Measurements from ENCODE around the gene TRABD2B.
A peak's percentile ranks its signal among the peaks of the same experiment; 100 is the strongest.

The TRABD2B gene

DNA sequence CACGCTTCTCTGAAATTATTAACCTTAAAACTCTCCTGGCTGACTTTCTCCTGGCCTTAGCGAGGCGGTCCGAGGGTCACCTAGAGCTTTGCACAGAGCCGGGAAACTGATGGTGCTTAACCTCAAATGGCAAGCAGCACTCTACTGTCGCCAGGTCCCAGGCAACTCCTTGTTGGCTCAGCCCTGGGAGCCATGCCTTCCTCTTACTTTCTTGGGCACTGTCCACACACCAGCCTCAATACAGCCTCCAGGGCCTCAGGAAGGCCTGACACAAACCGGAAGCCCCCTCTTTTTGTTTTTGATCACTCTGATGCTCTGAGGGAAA lies 3.8 kb downstream of the TRABD2B start:
- no peak for DNase-seq (ENCODE audit: low read depth, low spot score)

DNA sequence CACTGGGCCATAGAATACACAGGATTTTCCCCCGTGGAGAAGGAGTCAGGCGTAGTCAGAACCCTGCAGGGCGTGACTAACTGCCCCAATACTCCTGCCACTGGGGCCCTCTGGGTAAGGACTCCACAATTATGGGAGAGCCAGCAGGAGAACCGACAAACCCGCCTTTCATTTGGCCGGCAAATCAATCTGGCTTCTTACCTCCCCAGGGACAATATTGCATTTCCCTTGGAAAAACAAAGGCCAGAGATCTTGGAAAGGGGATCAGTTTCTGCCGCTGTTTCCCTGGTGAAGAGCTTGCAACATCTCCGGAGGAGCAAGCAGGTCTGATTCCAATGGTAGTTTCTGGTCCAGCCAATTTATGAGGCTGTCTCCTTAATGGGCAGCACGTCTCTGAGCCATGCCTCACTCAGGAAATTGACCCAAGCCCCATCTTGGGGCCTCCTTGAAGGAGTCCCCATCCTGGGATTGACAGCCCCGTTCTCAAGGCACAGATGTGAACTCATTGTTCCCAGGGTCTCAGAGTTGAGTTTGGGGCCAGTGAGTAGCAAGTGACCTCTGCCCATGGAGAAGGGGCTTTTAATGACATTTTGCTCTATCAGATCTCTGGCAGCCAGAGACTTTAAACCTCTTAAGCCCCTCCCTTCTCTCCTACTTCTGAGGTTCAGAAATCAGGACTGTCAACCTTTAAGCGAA lies 4.3 kb downstream of the TRABD2B start:
- no peak for DNase-seq (ENCODE audit: low read depth, low spot score)

DNA sequence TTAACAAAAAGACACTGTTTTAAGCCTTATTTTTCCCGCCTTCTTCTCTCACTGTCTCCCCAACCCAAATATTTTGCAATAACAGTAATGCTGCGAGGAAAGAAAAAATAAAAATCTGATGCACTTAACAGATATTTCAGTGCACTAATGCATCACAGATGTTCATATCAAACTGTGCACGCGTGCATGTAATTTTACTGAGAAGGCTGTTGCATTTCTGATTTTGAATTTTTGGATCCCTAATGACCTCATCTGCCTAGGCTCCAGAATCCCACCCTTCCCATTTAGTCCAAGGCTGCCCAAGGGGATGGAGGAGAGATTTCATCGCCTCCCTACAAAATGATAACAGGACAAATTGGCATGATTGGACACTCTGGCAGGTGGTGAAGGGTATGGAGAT lies 5.5 kb downstream of the TRABD2B start:
- DNase-seq (ENCODE audit: low read depth, low spot score) = no peak

DNA sequence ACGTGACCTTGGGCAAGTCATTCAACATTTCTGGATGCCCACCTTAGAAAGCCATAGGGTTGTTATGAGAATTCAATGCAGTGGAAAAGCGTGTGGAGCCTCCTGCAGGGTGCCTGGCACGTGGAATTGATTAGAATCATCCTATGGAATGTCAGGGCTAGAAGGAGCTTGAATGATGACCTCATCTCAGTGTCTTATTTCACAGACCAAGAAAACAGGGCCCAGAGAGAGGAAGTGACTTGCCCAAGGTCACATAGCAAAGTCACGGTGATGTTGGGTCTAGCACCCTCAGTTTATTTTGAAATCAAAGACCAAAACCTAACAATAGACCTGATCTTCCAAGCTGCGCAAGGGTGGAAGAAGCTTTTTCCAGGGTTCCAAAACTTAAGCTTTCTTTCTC lies 6.0 kb downstream of the TRABD2B start:
- no peak for DNase-seq (ENCODE audit: low read depth, low spot score)

DNA sequence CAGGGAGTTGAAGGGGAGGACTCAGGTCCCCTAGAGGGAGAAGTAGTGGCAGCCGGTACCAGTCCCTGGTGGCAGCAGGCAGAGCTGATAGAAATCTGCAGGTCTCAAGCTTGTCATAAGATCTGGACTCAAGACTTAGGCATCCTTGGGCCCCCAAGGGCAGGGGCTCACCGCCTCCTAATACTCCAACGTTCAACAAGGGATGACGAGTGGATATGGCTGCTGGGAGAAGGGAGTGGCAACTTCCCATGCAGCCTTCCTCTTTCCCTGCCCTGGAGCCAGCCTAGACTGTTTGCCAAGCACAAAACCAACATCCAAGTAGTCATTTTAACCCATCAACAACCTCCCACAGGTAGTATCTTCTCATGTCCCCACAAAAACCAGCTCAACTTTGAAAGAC lies 6.9 kb downstream of the TRABD2B start:
- DNase-seq (ENCODE audit: low read depth, low spot score) = no peak

DNA sequence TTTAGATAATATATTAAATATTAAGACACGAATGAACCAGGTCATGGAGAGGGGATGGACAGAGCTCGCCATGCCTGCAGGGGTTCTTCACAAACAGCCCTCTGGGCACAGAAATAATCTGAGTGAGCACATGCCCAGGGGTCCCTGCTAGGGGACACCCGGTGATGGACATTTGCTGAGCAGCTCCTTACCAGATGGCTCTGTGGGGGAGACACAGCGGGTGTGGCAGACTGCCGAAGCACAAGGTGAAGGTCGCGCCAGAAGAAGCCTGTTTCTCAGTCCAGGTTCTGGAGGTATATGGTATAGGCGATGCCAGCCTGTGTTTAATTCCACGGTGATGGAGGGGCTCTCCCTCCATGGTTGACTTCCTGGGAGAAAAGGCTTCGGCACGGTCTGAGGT lies 9.6 kb downstream of the TRABD2B start:
- no peak for DNase-seq (ENCODE audit: low read depth, low spot score)

DNA sequence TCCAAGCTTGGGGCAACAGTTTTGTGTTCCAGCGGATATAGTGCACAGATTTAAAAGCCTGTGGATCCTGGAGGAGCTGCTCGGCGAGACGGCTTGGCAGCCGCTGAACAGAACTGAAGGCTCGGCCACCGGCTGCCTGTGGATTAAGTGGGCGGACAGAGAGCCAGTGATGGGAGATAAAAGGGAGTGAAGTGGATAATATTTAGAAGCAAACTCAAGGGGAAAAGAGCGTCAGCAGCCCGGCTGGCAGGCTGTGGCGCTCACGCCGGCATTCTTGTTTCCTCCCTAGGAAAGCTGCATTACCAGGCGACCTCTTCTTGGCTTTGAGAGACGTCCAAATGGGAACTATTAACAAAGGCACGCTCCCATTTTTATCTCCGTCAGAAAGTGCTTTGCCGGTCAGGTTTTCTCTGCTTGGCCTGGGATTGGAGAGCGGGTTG lies 10.4 kb downstream of the TRABD2B start:
- DNase-seq (ENCODE audit: low read depth, low spot score) = peak; percentile 42

DNA sequence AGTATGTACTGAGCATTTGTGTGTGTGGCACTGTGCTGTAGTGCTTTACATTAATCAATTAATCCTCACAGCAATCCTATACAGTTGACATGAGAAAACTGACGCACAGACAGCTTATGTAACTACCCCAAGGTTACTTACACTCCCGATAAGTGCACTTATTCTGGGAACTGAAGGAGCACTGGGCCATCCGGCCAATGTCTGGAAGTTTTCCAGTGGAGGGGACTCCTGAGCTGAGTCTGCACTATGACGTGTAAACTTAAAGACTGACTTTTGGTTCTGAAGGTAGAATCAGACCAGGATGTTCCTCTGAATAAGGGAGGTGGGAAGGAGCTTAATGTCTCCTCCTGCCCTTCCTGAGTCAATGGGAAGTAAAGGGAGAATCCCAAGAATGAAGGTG lies 12.2 kb downstream of the TRABD2B start:
- no peak for DNase-seq (ENCODE audit: low read depth, low spot score)

DNA sequence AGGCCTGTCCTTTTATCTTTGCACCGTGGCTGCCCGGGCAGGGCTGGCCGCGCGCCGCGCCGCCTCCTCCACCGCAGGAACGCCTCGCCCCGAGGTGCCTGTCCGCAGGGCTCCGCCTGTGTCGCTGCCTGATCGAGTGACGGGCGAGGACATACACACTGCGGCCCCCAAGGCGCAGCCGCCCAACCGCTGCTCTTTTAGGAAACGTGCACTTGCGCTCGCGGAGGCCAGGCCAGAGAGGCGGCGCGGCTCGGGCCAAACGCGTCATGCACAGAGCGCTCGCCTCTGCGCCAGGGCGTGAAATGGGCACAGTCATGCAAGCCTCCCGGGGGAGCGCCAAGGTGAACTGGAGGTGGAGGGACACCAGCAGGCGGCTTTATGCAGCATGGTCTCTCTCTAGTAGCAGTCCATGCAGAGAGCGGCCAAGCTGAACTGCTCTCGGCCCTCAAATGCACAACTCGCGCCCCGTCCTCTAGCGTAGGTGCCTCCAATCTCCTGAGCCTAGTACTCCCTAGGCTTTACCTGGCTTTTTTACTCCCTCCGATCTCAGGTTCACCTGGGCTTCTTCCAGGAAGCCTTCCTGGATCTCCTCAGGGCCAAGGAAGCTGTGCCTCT lies 12.9 kb downstream of the TRABD2B start:
- peak; percentile 42 for DNase-seq (ENCODE audit: low read depth, low spot score)

DNA sequence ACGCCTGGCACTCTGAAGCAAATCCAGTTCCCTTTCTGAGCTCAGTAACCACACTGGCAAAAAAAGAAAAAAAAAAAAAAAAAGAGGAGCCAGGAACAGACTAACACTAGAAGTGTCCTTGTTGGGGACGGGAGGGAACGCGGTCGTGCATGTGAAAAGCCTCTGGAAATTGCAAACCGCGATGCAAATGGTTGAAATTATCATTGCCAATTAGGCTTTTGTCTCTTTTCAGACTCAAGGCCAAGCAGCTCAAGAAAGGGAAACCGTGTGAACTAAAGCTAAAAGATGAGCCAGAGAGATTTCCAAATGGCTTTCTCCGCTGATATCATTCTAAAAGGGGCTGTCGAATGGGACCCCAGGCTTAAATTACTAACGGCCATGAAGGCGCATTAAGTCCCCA lies 13.5 kb downstream of the TRABD2B start:
- DNase-seq (ENCODE audit: low read depth, low spot score) = no peak

DNA sequence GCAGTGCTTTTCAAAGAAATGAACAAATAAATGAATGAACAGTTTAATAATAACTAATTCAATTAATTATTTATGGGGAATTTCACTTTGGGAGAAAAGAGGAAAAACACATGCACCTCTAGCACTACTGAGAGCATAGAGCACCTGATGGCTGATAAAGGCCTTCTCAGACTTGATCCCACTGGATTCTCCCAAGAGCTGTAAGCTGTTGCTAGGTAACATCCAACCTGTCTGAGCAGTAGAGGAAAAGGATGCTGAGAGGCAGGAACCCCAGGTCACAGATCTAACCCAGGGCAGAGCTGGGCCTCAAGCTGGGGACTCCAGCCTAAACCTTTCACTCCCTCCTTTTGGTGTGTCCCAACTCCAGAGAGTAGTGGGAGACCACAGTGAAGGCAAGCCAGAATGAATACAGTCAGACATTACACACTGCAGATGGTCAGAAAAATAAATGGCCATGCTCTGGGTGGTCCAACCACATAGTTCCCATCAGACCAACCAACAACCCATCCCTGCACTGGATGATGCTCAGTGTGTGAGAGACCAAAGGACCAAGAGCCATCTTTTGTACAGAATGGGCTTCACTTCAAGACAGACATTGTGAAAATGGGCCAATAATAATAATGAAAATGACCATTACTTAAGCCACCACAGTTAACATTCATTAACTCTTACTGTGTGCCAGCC lies 15.4 kb downstream of the TRABD2B start:
- DNase-seq (ENCODE audit: low read depth, low spot score) = no peak

DNA sequence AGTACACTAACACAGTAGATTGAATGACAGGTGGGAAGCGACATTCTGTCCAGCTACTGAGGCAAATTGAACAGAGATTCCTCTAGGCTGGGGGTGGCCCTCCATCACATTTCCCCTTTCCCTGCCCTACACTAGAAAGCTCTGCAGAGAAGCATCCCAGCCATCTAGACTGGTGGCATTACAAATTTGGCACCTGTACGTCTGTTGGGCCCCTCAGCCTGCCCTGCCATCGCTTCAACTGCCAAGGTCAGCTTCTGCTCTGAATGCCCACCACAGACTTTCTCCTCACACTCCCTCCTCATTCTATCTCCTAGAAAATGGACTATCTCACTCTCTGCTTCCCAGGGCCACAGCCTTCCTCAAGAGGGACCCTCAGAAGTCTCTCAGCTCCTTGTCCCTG lies 16.7 kb downstream of the TRABD2B start:
- no peak for DNase-seq (ENCODE audit: low read depth, low spot score)

DNA sequence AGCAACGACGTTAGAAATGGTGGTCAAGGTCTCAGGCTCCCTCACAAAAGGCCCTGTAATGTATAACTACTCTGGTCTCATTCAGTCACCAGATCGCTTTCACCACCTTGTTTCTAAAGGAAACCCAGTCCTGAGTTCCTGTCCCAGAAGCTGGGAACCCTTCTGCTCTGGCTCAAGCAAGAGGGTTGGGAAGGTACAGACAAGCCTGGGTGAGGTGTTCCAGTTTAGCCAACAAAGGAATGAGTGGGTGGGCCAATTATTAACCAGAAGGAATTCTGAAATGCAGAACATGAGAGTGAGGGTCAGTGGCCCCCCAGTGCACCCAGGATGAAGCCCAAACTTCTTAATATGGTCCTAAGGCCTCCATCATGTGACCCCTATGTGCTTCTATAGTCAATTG lies 17.5 kb downstream of the TRABD2B start:
- DNase-seq (ENCODE audit: low read depth, low spot score) = no peak

DNA sequence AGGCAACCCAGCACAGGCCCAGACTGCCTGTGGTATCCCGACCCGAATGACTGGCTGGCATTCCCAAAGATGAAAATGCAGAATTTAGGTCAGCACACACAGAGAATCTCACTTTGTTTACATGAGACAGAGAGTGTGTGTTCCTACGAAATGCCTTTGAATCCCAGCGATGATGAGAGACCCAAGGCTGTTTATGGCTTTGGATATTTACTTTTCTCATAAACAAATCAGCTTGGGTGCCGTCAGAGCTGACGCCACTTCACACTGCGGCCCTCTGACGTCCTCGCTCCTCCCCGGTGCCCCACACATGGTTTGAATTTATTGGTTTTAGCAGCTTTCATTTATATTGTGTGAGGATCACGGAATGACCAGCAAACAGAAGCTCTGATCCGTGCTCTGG lies 18.7 kb downstream of the TRABD2B start:
- no peak for DNase-seq (ENCODE audit: low read depth, low spot score)

DNA sequence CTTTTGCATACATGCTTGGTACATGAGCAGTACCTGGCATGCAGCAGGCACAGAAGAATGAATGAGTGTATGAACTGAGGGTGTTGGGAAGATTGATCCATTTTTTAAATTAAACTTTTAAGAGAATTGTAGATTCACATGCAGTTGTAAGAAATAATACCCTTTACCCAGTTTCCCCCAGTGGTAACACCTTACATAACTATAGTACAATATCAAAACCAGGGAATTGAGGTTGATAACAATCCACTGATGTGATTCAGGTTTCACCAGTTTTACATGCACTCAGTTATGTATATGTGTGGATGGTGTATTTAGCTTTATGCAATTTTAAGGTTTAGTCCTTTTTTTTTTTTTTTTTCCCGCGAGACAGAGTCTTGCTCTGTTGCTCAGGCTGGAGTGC lies 20.5 kb downstream of the TRABD2B start:
- DNase-seq (ENCODE audit: low read depth, low spot score) = no peak

DNA sequence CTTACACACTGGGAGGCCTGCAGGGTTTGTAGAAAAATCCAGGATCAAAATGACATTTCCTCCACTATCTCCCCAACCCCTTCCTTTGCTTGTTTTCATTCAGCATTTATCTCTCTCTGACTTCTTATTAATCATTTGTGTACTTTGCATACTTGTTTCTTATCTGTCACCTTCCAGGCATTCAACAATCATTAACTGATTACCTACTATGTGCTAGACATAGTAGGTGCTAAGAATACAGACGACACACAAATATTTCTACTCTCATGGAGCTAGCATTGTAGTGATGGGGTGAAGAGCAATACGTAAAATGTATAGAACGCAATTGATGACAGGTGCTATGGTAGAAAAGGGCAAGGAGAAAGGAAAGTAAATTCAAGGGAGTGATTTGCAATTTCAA lies 20.9 kb downstream of the TRABD2B start:
- no peak for DNase-seq (ENCODE audit: low read depth, low spot score)

DNA sequence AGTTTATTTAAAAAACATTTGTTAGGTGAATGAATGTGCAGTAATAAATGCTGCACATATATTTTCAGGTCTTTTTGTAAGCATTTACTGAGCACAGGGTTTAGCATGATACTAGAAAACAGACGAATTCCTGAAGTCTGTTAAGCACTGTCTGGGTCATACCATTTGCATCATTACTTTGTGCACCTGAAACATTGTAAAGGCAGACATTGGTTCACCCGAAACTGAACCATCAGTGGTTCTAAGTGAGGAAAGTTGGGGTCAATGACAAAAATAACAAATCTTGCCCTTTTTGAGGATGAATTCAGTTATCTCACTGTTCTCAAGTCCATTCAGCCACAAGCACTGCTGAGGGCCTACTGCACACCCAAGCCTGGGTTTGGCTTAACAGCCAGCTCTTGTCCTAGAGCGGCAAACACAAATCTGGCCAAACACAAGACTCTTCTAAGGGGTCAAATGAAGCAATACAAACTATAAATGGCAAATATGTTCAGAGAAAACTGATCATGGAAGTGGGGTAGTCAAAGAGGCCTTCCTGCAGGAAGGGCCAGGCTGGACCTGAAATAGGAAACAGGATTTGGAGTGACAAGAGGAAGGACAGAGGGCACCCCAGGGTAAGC lies 21.8 kb downstream of the TRABD2B start:
- DNase-seq (ENCODE audit: low read depth, low spot score) = no peak

DNA sequence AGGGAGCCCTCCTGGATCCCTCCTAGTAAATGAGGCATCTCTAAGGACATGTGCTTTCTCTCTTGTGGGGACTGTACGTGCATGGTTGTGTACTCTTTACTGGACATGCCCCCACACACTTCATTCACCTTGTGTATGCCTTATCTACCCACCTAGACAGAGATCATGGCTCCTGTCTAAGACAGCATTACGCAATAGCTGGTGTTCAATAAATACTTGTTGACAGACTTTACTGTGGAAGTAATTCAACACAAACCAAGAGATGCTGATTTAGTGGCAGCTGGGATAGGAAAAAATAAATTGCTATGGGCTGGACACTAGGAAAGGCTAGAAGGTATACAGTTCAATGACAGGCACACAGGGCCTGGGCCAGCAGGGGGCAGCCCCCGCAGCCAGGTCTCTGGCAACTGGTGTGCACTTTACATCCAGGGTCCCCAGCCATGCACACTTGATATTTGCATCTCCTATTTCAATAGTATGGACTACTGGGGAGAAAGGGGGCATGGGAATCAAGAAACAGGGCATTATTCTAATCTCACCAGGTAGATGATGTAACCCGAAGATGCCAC lies 24.2 kb downstream of the TRABD2B start:
- DNase-seq (ENCODE audit: low read depth, low spot score) = no peak

DNA sequence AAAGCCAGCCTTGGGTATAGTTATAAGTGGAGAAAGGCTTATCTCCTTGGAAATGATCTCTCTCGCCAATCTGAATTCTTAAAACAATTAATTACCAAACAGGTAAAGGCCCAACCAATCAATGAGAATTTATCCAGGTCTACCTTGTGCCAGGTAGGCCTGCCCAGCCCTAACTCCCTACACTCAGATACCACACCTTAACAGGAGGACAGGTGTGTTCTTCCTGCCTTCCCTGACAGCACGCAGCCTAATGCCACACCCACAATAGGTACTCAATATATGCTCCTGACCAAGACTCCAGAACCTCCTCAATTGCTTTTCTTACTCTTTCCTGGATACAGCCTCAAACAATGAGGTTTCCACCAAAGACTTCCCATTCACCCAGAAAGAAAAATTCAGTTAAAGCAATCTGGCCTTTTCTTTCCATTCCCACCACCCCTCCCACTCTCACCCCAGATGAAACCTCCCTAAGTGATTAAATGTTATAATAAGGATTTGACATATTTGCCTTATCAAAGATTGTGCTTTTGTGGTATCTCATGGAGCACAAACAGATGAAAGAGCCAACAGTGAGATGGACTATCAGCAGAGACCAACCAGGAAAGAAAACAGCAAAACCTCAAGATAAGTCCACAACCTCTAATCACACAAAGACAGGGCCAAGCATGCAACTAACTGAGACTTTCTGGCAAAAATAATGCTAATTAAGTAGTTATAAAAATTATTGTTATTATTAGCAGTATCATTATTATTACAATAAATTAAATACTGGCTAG lies 25.6 kb downstream of the TRABD2B start:
- DNase-seq (ENCODE audit: low read depth, low spot score) = no peak

DNA sequence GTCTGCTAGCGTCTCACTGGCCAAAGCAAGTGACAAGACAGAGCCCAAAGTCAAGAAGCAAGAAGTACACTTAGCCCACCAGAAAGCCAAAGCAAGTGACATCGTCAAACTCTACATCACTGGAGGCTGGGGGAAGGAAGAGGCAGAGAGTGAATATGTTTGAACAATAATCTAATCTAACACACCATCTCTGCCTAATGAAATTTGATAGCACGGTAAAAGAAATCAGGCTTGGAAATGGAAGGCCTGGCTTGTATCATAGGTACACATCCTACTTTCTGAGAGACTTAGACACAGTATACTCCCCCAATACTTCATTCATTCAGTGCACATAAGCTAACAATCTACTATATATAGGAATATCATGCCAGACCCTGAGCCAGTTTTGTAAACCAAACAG lies 26.3 kb downstream of the TRABD2B start:
- no peak for DNase-seq (ENCODE audit: low read depth, low spot score)

DNA sequence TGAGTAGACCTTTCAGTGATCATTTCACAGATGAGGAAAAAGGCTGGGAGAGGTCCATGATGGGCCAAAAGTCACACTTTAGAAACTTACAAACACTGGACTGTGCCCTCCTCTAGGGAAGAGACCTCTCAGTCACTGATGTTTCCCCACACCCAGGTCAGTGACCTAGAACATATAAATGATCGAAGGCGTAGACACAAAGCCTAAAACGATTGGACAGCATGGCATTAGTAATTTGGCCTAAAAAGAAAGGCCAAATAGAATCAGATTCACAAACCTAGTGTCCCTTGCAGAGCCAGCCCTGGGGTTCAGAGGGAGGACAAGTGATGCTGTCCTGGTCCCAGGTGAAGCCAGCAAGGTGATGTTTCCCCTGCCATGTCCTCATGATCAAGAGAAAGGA lies 27.7 kb downstream of the TRABD2B start:
- DNase-seq (ENCODE audit: low read depth, low spot score) = no peak

DNA sequence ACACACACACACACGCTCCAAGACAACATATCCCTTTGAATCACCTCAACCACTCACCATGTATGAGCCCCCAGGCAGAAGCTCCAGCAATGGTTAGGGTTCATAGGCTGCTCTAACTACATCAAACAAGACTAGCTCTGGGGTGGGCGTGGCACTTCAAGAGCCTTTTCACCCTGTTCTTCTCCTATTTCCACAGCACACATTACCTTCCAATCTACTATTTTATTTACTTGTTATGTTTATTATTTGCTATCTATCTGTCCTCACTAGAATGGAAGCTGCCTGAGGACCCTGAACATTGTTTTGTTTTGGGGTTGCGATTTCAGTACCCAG lies 28.7 kb downstream of the TRABD2B start:
- no peak for DNase-seq (ENCODE audit: low read depth, low spot score)
